GM12872 (cell line): ENCODE results near the gene UVRAG.

ENCODE experiments used
- CTCF ChIP-seq: IDR thresholded peaks from 3 replicates; pipeline ENCODE4 v1.5.1; 2011; ENCODE audit warnings: low read depth, mild to moderate bottlenecking, low read length, moderate library complexity; ENCODE audit not compliant: insufficient read depth

Gene UVRAG

GRCh38 chr11:76170468-76170867, 355.5 kb downstream of the UVRAG start:
- no peak for TF ChIP-seq CTCF

- no peak for TF ChIP-seq CTCF
These were observed 357.6 kb downstream of the UVRAG start for GRCh38 chr11:76172583-76172982.

- TF ChIP-seq CTCF, result no peak
These were observed 358.7 kb downstream of the UVRAG start for GRCh38 chr11:76173663-76174062.

GRCh38 chr11:76174330-76174729, 359.3 kb downstream of the UVRAG start:
- TF ChIP-seq CTCF, result no peak

GRCh38 chr11:76175783-76176182, 360.8 kb downstream of the UVRAG start:
- no peak for TF ChIP-seq CTCF

GRCh38 chr11:76176463-76176862, 361.5 kb downstream of the UVRAG start:
- TF ChIP-seq CTCF, result no peak

- no peak for TF ChIP-seq CTCF
These were observed 362.3 kb downstream of the UVRAG start for GRCh38 chr11:76177250-76177686.

GRCh38 chr11:76179147-76179546, 364.1 kb downstream of the UVRAG start:
- TF ChIP-seq CTCF, result no peak
